Measurements from ENCODE around the gene CD109. TPM values are rescaled to one million over a fixed set of nuclear protein-coding genes. Genes with fewer than 3 reads are reported as not detected.

The CD109 gene
- total RNA-seq, 1 donor from 2014 or later: 17.6 TPM

DNA sequence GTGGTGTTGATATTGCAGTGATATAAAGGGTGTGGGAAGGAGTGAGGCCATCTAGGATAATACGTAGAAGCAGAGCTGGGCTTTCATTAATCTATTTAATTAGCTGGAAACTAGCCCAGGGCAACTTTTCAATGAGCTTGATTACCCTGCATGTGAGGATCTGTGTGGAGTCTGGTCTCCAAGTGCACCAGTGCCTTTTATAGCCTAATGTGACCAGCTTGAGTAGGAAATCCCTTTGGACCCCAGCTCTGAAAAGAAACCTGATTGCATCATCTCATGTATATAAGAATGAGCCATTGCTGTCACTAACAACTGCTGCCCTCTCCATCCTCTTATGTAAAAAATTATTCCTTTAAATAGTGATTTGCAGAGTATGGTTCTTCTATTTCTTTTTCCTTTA is 72.6 kb downstream of the CD109 start:
- intact Hi-C loops (cut with DNase I): no loop called here
- DNase-seq (ENCODE audit: low spot score in 2 of 2): no peak
- H3K4me3 ChIP-seq: no peak overlapping the region

DNA sequence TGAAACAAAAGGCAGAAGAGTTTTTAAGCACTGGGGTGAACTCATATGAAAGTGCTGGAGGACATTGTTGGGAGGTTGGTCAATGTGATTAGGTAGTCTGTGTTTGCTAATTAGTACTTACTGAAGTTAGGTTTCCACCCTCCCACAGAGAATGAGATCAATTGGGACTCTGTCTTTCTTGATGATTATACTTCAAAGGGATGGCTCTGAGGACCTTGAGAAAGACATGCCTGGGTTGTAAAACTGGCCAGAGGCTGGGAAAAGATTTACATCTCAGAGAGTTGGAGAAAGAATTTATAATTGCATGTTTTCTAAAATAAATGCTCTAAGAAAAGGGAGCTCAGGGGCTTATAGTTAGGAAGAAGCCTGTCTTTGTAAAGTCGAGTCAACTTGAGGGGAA is 74.0 kb downstream of the CD109 start:
- no peak for TF ChIP-seq CTCF (IDR thresholded peaks at IDR 0.05)
- intact Hi-C loops (cut with DNase I): no loop called here
- H3K27me3 ChIP-seq: no peaks in the 10 kb centered on the region
- peaks cover 0 to 3% of the 10 kb centered on the region in 2 donors for H3K9me3 ChIP-seq
- no peak for DNase-seq (ENCODE audit: low spot score in 2 of 2)
- no peak overlapping the region for H3K4me3 ChIP-seq
- H3K4me1 ChIP-seq: no peaks in the 10 kb centered on the region
- H3K27ac ChIP-seq: no peak overlapping the region
- peaks cover 0 to 4% of the 10 kb centered on the region in 2 donors for H3K36me3 ChIP-seq

More for the DNA sequence above, 72.6 kb downstream of the CD109 start:
- H3K36me3 ChIP-seq: peaks cover 0 to 4% of the 10 kb centered on the region in 2 donors
- no peaks in the 10 kb centered on the region for H3K9me3 ChIP-seq
- no peaks in the 10 kb centered on the region for H3K4me1 ChIP-seq
- no peak overlapping the region for H3K27ac ChIP-seq
- no peaks in the 10 kb centered on the region for H3K27me3 ChIP-seq
- TF ChIP-seq CTCF (IDR thresholded peaks at IDR 0.05): no peak

DNA sequence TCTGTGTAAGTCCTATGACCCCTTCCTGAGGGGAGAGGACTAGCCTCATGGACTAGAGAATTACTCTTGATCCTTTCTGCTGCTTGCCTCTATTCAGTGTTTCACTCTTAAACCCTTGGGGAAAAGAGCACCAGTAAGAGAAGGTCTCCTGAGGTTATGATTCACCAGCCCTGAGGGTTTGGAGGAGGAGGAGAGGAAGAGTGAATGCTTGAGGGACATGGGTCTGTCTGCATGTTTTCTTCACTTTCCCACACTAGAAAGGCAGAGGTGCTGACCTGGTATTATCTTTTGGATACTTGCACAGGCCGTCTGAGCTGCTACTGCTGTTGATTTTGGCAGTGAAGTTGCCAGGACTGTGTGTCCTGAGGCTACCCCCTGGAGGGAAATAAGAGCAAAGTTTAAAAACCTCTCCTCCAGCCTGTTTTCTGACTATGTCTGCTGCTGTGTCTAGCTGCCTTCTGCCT is 78.3 kb downstream of the CD109 start:
- no peak for TF ChIP-seq CTCF (IDR thresholded peaks at IDR 0.05)
- H3K4me1 ChIP-seq: no peaks in the 10 kb centered on the region
- H3K36me3 ChIP-seq: peaks cover 0 to 4% of the 10 kb centered on the region in 2 donors
- H3K27me3 ChIP-seq: no peaks in the 10 kb centered on the region
- H3K9me3 ChIP-seq: peaks cover 0 to 3% of the 10 kb centered on the region in 2 donors
- no peak for DNase-seq (ENCODE audit: low spot score in 2 of 2)
- intact Hi-C loops (cut with DNase I): no loop called here
- H3K4me3 ChIP-seq: no peak overlapping the region
- H3K27ac ChIP-seq: no peak overlapping the region

DNA sequence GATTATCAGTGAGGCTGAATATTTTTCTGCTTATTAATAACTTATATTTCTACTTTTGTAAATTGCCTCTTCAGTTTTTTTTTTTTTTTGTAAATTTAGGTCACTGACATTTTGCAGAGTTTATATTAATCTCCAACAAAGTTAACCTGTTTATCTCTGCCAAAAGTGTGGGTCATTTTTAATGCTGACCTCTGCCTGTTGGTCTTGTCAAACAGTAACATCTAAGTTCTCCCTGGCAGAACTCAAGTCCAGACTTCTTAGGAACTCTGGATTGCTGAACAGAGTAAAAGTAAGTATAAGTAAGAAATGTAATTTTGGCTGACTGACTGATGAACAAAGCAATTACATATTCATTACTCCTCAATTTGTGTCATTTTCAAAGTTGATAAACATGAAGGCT is 83.9 kb downstream of the CD109 start:
- H3K4me1 ChIP-seq: no peaks in the 10 kb centered on the region
- no peak for TF ChIP-seq CTCF (IDR thresholded peaks at IDR 0.05)
- H3K27me3 ChIP-seq: no peaks in the 10 kb centered on the region
- no peaks in the 10 kb centered on the region for H3K9me3 ChIP-seq
- peaks cover 0 to 5% of the 10 kb centered on the region in 2 donors for H3K36me3 ChIP-seq
- no peak overlapping the region for H3K4me3 ChIP-seq
- H3K27ac ChIP-seq: no peak overlapping the region
- no peak for DNase-seq (ENCODE audit: low spot score in 2 of 2)
- intact Hi-C loops (cut with DNase I): no loop called here

GRCh38 chr6:73782911-73783310 is 86.9 kb downstream of the CD109 start:
- H3K9me3 ChIP-seq: no peaks in the 10 kb centered on the region
- DNase-seq (ENCODE audit: low spot score in 2 of 2): no peak
- no peak for TF ChIP-seq CTCF (IDR thresholded peaks at IDR 0.05)
- H3K27ac ChIP-seq: no peak overlapping the region
- no peaks in the 10 kb centered on the region for H3K27me3 ChIP-seq
- H3K36me3 ChIP-seq: peaks cover 6 to 9% of the 10 kb centered on the region in 2 donors
- intact Hi-C loops (cut with DNase I): no loop called here
- H3K4me3 ChIP-seq: no peak overlapping the region
- no peaks in the 10 kb centered on the region for H3K4me1 ChIP-seq

Measured in ascending aorta (tissue), 2 donors.